Peyer's patch (tissue), 4 donors: Measurements from ENCODE around the gene PHEX. TPM values are rescaled to one million over a fixed set of nuclear protein-coding genes. Genes with fewer than 3 reads are reported as not detected.

ENCODE experiments used
- DNase-seq, 3 donors: peaks; one replicate each; pipeline ENCODE4 v3.0.0-alpha.2; 2017 to 2019
- H3K27ac ChIP-seq, 4 donors: fragments of 200-600 bp; sonication (generic); one replicate each; pipeline ENCODE4 v1.5.1; 2016 to 2019
- H3K27me3 ChIP-seq, 2 donors: fragments of 200-600 bp; sonication (generic); one replicate each; pipeline ENCODE4 v1.5.1; 2019
- H3K36me3 ChIP-seq, 3 donors: fragments of 200-600 bp; sonication (generic); one replicate each; pipeline ENCODE4 v1.5.1; 2016 to 2019
- H3K4me1 ChIP-seq, 4 donors: fragments of 200-600 bp; sonication (generic); one replicate each; pipeline ENCODE4 v1.5.1; 2016 to 2019
- H3K4me3 ChIP-seq, 4 donors: fragments of 200-600 bp; sonication (generic); 1 replicate in 3 of 4; 2 replicates in 1 of 4; pipeline ENCODE4 v1.5.1; 2016 to 2019; ENCODE audit warnings: mild to moderate bottlenecking in 1 of 4
- H3K9me3 ChIP-seq, 4 donors: fragments of 200-600 bp; sonication (generic); one replicate each; pipeline ENCODE4 v1.5.1; 2016 to 2019; ENCODE audit warnings: mild to moderate bottlenecking in 1 of 4
- CTCF ChIP-seq, 6 experiments: fragments of 450-650 bp in 4 of 6; fragments of 200-600 bp in 2 of 6; sonication (generic) in 1 of 6; IDR thresholded peaks; one replicate each; pipeline ENCODE4 v1.5.1; 2017 to 2019; ENCODE audit warnings: antibody characterized with exemption in 6 of 6, mild to moderate bottlenecking in 3 of 6, moderate library complexity in 1 of 6
- POLR2A ChIP-seq, 2 donors: fragments of 450-650 bp; IDR thresholded peaks; one replicate each; pipeline ENCODE4 v1.5.1; 2017; ENCODE audit warnings: antibody characterized with exemption in 2 of 2, mild to moderate bottlenecking in 2 of 2, moderate library complexity in 2 of 2
- total RNA-seq, 4 donors: library from RNA; depleted of rRNA; stranded (reverse); fragments of >200 nt; gene quantifications; one replicate each; pipeline ENCODE4 v1.1.0, GENCODE V29; 2016

PHEX gene
- total RNA-seq, 4 donors from 2014 or later = 2.4 to 20.7 (median 8.7) TPM; not detected in 1

- TF ChIP-seq CTCF (IDR thresholded peaks at IDR 0.05) (no peak), POLR2A (IDR thresholded peaks at IDR 0.05) (no peak)
- H3K36me3 ChIP-seq = no peaks in the 10 kb centered on the region
- no peaks in the 10 kb centered on the region for H3K27me3 ChIP-seq
Observed at GRCh38 chrX:22196149-22196548, 164.0 kb downstream of the PHEX start.

GRCh38 chrX:22202251-22202650, 170.1 kb downstream of the PHEX start:
- H3K4me1 ChIP-seq = no peaks in the 10 kb centered on the region
- TF ChIP-seq CTCF (IDR thresholded peaks at IDR 0.05) (no peak), POLR2A (IDR thresholded peaks at IDR 0.05) (no peak)
- no peak for DNase-seq
- H3K27me3 ChIP-seq = no peaks in the 10 kb centered on the region
- H3K9me3 ChIP-seq = no peaks in the 10 kb centered on the region
- no peaks in the 10 kb centered on the region for H3K36me3 ChIP-seq
- H3K27ac ChIP-seq = no peak overlapping the region
- no peak overlapping the region for H3K4me3 ChIP-seq

More at GRCh38 chrX:22196149-22196548, 164.0 kb downstream of the PHEX start:
- no peaks in the 10 kb centered on the region for H3K9me3 ChIP-seq
- no peak for DNase-seq
- H3K27ac ChIP-seq = no peak overlapping the region
- H3K4me1 ChIP-seq = no peaks in the 10 kb centered on the region
- H3K4me3 ChIP-seq = no peak overlapping the region

- DNase-seq = no peak
- Histone ChIP-seq H3K27me3 (no peaks in the 10 kb centered on the region), H3K27ac (no peak overlapping the region), H3K4me1 (no peaks in the 10 kb centered on the region), H3K36me3 (no peaks in the 10 kb centered on the region), H3K9me3 (no peaks in the 10 kb centered on the region), H3K4me3 (no peak overlapping the region)
- TF ChIP-seq CTCF (IDR thresholded peaks at IDR 0.05) (no peak), POLR2A (IDR thresholded peaks at IDR 0.05) (no peak)
Observed at GRCh38 chrX:22203186-22203585, 171.1 kb downstream of the PHEX start.

- Histone ChIP-seq H3K4me1 (no peaks in the 10 kb centered on the region), H3K36me3 (no peaks in the 10 kb centered on the region), H3K27ac (no peak overlapping the region), H3K4me3 (no peak overlapping the region), H3K27me3 (no peaks in the 10 kb centered on the region), H3K9me3 (no peaks in the 10 kb centered on the region)
- TF ChIP-seq POLR2A (IDR thresholded peaks at IDR 0.05) (no peak), CTCF (IDR thresholded peaks at IDR 0.05) (no peak)
- DNase-seq = no peak
Observed at GRCh38 chrX:22206781-22207180, 174.7 kb downstream of the PHEX start.

- TF ChIP-seq CTCF (IDR thresholded peaks at IDR 0.05) (no peak), POLR2A (IDR thresholded peaks at IDR 0.05) (no peak)
- Histone ChIP-seq H3K27me3 (no peaks in the 10 kb centered on the region), H3K9me3 (no peaks in the 10 kb centered on the region), H3K4me3 (no peak overlapping the region), H3K4me1 (no peaks in the 10 kb centered on the region), H3K27ac (no peak overlapping the region), H3K36me3 (no peaks in the 10 kb centered on the region)
- DNase-seq = no peak
Observed at GRCh38 chrX:22220941-22221340, 188.8 kb downstream of the PHEX start.

GRCh38 chrX:22234380-22234779, 202.3 kb downstream of the PHEX start:
- Histone ChIP-seq H3K9me3 (no peaks in the 10 kb centered on the region), H3K4me1 (no peaks in the 10 kb centered on the region), H3K27ac (no peak overlapping the region), H3K4me3 (no peak overlapping the region), H3K36me3 (no peaks in the 10 kb centered on the region), H3K27me3 (no peaks in the 10 kb centered on the region)
- TF ChIP-seq CTCF (IDR thresholded peaks at IDR 0.05) (no peak), POLR2A (IDR thresholded peaks at IDR 0.05) (no peak)
- DNase-seq = no peak
